ENCODE results near the gene TNRC6A.
A peak's percentile ranks its signal among the peaks of the same experiment; 100 is the strongest.
"Not testable (repeated sequence)": the region's sequence is repeated elsewhere in the genome, so short reads cannot be mapped to it uniquely, and the experiment has no call there.

TNRC6A gene

DNA sequence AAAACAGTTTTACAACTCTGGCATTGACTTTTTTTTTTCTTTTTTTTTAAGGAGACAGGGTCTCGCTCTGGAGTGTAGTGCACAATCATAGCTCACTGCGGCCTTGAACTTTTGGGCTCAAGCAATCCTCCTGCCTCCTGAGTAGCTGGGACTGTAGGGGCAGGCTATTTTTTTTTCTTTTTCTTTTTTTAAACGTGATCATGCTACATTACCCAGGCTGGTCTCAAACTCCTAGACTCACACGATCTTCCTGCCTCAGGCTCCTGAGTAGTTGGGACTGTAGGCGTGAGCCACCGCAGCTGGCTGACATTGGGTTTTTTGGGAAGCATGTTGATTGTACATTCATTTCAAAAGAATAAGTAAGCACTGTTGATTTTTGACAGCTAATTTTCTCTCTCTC, 32.1 kb downstream of the TNRC6A start:
- DNase-seq: no peak

DNA sequence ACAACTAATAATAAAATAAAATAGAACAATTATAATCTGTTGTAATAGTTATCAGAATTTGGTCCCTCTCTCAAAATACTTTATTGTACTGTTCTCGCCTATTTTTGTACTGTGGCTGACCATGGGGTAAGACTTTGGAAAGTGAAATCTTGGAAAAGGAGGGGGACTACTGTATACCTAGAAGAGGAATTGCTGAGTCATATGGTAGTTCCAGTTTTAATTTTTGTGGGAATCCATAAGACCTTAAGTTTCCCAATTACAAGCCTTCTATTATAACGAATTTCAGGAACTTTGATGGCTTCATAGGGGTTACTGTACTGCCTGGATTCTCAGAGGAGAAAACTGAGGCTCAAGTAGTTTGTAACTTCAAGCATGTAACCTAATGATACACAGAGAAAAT, 35.5 kb downstream of the TNRC6A start:
- no peak for DNase-seq

DNA sequence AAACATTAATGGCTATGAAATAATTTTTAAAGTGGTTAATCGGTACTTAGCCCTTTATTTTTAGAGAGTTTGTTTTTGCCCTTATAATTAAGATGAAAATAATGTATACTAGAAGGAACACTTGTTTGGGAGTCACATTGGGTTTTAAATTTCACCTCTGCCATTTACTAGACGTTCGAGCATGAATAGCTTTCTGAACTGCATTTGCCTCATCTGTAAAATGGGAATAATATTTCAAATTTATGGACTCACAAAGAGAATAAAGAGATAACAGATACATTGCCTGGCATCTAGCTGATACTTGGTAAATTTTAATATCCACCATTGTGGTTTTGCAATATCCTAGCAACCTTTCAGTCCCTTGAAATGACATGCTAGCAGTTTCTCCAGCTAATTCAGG, 36.6 kb downstream of the TNRC6A start:
- DNase-seq: no peak

DNA sequence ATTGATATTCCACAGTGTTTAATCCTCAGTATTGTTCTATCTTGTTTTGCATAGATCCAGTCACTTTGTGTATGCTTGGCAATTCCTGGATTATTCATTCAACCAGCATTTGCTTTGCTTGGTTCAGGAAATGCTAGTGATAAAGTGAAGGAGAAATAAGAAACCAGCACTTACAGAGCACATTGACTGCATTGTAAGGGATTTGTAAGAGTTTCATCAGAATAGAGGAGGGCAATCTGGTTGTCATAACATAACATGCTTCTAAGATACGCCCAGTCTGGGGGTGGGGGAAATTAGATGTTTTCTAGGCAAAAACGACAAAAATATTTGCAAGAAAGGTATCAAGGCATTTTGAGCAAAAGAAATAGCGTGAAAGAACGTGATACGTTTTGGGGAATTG, 40.4 kb downstream of the TNRC6A start:
- no peak for DNase-seq

DNA sequence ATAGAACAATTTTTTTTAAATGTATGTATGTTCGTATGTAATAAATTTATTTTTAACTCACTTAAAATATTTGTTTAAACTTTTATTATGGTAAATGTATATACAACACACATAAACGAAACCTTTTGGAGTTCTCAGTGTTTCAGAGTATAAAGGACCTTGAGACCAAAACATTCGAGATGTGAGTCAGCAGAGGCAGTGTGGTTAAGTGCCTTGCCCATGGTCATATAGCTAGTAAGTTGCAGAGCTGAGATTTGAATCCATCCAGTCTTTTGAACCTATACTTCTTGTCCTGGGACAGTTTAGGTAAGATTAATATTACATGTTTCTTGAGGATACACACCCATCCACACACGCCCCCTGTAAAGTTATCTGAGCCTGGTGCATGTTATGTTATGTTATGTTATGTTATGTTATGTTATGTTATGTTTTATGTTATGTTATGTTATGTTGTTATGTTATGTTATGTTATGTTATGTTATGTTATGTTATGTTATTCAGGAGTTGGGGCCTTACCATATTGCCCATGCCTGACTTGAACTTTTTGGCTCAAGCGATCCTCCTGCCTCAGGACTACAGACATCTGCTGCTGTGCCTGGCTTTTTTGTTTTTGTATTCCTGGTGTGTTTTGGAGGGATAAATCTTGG, 41.8 kb downstream of the TNRC6A start:
- DNase-seq: no peak

DNA sequence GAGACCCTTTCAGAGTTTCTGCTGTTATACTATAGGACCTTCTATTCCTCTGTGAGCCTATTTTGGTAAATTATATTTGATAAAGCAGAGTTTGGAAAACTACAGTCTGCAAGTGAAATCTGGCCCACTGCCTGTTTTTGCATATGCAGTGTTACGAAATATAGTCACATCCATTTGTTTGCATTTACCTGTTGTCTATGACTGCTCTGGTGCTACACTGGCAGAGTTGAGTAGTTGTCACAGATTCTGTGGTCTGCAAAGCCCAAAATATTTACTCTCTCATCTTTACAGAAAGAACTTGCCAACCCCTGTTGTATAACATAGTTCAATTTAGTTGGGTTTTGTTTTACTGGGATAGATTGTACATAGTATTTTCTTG, 42.3 kb downstream of the TNRC6A start:
- no peak for DNase-seq

DNA sequence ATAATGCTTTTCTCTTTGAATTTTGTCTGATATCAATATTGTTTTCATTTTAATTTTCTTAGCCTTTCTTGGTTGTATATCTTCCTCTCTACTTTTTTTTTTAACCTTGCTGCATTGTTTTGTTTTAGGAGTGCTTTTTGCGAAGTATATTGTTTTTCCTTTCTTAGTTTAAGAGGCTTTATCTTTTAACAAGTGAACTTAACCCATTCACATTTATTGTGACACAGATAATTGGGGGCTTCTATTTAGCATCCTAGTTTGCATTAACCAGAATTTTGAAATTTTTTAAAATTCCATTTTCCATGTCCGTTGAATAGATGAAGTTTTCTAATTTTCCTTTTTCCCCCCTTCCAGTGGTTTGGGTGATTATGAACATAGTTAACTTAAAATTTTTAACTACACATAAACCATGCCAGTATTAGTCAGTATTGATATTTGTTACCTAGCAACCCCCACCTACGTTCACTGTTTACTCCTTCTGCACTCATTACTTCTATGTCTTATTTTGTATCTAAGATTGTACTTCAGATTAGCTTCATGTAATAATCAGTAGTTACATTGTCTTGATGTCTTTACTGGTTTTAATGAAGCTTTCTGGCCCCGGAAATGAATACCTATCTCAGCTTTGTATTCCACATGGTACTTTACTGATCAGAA, 44.4 kb downstream of the TNRC6A start:
- no peak for DNase-seq

DNA sequence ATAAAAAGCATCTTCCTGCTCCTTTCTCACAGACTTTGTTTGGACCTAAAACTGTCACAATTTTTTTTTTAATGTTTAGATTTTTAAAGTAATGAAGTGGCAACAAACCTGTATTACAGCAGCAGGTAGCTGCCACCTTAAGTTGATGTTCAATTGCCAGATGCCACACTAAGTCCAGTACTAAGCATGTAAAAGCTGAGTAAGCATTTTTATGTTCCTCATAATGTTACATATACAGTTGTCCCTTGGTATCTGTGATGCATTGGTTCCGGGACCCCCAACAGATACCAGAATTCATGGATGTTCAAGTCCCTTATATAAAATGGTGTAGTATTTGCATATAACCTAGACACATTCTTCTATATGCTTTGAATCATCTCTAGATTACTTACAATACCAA, 45.1 kb downstream of the TNRC6A start:
- DNase-seq: no peak

DNA sequence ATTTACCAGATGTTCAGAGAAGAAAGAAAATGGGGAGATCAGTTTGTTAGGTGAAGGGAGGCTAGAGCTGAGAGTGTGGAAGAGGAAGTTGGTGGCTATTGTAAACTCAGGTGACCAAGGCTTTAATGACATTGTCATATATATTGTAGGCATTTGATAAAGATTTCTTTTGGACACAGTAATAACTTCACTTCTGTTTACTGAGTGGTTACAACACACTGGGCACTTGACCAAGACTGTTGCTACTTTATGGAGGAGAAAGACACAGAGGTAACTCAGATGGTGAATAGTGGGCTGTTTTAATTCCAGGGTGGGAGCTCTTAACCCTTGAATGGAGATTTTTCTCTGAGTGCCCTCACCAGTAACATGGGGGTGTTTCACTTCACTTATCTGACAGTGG, 46.0 kb downstream of the TNRC6A start:
- no peak for DNase-seq

DNA sequence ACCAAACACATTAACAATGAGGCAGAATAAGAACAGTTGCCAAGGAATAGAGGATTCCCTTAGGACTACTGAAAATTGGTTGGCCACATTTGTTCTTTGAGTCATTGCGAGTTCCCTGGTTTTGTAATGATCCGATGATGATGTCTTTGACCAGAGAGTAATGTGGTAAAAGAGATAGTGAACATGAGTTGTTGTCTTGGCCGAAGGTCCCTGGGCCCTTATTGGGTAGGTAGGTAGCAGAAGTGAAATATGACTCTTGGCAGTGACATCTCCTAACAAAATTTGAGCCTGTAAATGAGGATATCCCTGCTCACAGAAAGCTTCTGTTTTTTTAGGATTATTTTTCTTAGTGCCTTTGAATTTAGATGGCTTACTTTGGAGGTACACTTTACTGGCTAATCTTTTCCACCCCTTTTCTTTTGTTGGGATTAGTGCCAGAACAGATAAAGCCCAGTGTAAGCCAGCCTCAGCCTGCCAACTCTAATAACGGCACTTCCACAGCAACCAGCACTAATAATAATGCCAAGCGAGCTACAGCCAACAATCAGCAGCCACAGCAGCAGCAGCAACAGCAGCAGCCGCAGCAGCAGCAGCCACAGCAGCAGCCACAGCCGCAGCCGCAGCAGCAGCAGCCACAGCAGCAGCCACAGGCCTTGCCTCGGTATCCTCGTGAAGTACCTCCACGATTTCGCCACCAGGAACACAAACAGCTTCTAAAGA, 47.2 kb downstream of the TNRC6A start:
- no peak for DNase-seq

DNA sequence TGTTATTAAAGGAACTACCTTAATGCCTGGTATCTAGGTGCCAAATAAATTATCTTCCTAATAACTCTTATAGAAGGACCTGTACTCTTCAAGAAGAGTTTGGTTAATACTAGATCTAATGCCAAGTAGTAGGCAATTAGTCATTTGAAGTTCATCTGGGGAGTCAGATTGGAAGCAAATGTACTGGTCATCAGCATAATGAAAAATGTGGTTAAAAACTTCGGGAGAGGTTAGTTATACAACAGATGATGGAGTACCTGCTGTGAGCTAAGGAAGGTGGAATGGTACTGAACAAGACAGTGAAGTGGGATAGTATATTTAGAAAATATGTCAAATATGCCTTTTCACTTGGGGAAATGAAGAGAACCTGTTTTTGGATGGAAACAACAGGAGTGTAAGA, 49.2 kb downstream of the TNRC6A start:
- DNase-seq: no peak

DNA sequence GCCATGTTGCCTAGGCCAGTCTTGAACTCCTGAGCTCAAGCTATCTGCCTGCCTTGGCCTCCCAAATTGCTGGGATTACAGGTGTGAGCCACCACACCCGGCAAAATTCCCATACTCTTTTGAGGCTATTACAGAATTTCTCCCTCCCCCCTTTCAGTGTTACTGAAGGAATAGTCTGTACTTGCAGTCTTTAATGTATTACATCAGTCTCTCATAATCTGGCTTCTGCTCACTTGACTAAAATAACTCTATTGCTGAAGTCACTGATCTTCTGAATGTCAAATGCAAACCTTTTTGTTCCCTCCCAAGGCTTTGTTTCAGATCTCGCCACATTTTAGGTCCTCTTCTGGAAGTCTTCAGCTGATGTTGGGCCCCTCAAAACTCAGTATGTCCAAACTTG, 51.8 kb downstream of the TNRC6A start:
- DNase-seq: no peak

DNA sequence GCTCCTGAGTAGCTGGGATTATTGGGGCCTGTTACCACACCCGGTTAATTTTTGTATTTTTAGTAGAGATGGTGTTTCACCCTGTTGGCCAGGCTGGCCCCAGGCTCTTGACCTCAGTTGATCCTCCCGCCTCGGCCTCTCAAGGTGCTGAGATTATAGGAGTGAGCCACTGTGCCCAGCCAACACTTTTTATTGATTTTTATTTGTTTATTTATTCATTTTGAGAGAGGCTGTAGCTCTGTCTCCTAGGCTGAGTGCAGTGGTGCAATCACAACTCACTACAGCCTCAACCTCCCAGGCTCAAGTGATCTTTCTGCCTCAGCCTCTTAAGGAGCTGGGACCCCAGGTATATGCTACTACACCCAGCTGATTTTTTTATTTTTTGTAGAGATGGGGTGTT, 54.7 kb downstream of the TNRC6A start:
- DNase-seq: no peak

DNA sequence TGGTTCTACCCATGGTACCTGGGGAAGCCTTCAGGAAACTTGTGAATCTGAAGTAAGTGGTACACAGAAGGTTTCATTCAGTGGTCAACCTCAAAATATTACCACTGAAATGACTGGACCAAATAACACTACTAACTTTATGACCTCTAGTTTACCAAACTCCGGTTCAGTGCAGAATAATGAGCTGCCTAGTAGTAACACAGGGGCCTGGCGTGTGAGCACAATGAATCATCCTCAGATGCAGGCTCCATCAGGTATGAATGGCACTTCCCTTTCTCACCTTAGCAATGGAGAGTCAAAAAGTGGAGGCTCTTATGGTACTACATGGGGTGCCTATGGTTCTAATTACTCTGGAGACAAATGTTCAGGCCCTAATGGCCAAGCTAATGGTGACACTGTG, 60.4 kb downstream of the TNRC6A start:
- no peak for DNase-seq

DNA sequence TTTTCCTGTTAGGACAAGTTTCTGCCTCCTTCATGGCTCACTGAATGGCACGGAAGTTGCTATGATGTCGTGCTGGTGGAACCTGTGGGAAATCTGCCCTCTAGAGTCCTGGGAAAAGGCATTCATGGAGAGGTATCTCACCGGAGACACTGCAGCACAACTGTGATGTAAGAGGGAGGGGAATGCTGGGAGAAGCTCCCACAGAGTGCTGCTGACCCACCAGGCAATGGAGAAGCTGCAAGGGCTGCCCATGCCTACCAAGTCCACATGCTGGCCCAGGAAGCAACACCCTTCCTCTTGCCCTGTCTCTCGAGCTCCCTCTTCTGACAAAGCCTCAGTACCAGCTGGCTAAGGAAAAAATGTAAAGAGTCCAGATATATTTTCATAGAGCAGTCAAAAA, 71.1 kb downstream of the TNRC6A start:
- no peak for DNase-seq

DNA sequence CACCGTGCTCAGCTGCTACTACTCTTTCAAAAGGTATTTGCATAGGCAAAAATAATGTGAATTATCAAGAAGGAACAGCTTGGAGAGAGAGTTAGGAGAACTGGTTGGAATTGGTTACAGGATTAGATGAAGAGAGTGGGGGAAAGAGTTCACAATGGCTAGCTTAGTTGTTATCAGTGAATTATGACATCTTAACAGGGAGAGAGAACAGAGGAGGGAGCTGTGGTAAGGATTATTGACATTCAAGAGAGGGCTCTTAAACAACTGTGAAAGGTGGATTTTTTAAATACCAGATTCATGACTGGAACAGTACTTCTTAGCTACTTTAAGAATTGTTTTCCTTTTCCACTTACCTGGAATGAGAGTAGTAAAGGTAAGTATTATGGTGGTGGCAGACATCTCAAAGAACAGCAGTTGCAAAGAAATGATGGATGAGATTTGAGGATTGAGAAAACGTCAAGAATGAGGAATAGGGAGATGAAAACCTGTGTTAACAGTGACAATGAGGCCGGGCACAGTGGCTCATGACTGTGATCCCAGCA, 72.4 kb downstream of the TNRC6A start:
- DNase-seq: no peak

DNA sequence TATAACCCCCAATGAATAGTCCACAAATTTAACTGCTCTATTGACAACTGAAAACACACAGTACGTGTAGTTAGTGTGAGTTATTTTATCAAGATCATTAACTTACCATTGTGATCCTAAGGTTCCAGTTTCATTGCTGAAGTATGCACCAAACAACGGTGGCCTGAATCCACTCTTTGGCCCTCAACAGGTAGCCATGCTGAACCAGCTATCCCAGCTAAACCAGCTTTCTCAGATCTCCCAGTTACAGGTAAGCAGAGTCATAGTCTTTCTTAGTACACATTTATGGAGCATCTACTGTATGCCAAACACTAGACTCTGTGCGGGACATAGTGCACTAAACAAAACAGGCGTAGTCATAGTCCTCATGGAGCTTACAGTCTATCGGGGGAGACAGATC, 76.0 kb downstream of the TNRC6A start:
- no peak for DNase-seq

DNA sequence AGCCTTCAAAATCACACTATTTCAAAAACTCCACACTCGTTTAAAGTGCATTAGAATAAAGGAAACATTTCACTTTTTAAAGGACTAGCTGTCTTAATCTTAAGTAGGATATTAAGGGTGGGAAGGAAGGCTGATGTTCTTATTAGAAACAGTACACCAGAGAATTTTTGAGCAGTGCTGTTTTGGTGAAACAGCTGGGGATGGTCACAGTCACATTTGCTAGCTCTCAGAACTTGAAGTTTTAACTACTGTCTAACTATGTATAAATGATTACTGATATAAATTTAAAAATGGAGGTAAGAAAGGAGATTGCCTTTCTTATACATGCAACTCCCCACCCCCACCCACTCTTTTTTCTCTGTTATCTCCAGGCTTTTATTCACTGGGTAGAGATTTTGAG, 77.8 kb downstream of the TNRC6A start:
- DNase-seq: no peak

DNA sequence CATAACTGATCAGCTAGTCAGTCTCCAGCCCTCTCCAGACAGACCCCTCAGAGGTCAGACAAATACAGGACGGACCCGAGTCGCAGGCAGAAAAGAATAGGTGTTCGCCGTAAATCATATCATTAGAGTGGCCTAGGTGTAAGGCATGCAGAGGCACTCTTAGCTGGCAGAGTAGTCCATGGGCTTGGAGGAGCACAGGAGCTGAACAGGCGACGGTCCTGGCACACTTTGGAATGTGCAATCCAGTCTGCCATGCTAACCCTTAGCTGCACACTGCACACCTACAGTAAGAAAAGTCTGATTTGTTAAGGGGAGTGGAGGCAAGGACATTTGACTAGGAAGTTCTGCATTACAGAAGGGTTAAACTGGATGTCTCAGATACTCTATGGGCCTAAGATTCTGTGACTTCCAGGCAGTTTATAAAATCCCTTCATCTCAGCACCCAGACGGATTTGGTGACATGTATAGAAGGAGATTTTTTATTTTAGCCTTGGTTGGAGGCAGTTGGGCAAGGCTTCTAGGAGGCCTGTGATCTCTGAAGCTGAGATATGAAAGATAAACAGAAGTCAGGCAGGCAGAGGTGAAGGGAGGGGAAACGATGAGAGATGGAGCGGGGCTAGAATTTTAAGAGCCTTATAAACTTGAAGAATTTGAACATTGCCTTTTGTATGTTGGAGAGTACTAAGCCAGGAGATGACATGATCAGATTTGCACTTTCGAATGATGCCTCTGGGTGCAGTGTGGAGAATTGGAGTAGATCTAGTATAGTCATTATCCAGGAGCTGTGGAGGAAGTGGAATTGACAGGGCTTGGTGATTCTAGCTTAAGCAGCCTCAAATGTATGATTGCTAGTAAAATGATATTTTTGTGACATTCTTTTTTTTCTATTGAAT, 81.7 kb downstream of the TNRC6A start:
- DNase-seq: no peak

DNA sequence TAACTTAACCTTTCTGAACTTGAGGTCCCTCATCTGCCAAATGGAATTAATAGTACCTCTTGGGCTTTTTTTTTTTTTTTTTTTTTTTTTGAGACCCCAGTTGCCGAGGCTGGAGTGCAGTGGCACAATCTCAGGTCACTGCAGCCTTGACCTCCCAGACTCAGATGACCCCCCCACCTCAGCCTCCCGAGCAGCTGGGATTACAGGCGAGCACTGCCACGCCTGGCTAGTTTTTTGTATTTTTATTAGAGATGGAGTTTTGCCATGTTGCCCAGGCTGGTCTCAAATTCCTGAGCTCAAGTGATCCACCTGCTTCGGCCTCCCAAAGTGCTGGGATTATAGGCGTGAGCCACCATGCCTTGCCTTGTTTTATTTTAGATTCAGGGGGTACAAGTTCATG, 83.4 kb downstream of the TNRC6A start:
- DNase-seq: not testable (repeated sequence)

DNA sequence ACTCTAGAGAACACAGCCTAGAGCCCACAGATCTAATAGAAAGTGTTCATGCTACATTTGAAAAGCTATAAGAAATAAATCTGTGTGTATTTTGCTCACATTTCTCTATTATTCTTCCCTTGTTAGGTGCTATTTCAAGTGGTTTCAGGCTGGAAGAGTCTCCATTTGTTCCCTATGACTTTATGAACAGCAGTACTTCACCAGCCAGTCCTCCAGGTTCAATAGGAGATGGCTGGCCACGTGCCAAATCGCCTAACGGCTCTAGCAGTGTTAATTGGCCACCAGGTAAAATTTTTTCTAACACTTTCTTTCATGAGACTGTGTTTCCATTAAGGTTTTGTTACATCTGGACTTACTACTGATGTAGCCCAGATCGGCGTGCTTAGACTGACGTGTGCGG, 85.6 kb downstream of the TNRC6A start:
- DNase-seq: peak; percentile 22

DNA sequence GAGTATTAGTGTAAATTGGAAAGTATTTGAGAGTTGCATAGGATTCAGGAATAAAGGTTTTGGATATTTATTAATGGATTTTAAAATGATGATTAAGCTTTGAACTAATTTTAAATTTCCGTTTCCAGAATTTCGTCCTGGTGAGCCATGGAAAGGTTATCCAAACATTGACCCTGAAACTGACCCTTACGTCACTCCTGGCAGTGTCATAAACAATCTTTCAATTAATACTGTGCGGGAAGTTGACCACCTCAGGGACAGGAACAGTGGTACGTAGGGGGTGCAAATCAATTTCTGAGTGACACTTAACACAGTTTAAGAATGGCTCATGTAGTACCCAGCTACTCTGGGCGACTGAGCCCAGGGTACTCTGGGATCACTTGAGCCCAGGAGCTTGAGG, 87.2 kb downstream of the TNRC6A start:
- no peak for DNase-seq

DNA sequence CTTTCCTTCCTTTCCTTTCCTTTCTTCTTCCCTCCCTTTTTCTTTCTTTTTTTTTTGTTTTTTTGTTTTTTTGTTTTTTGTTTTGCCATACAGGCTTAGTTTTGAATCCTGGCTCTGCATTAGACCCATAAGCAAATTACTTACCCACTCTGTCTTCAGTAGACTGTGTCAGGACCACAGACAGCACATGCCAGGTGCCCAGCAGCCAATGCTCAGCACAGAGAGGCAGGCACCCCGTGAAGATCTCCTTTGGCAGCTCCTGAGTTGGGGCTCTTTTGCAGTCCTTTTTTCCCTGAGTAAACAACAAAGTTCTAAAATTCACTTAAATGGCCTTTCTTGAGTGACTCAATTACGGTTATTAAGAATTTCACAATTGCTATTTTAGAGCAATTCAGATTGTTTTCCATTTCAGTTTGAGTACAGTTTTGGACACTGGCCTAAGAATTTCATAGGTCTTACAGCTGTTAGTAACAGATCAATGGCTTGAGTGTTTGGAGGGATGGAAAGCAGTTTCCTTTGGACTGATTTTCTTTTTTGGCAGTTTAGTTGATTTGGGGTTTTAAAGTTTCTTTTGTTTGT, 90.1 kb downstream of the TNRC6A start:
- DNase-seq: peak; percentile 90
